Spleen (tissue), 7 donors: Measurements from ENCODE around the gene TXLNA.

Source experiments
- POLR2A ChIP-seq, 3 donors: fragments of 450-650 bp; IDR thresholded peaks; one replicate each; pipeline ENCODE4 v1.5.1; 2017; ENCODE audit warnings: antibody characterized with exemption in 3 of 3, mild to moderate bottlenecking in 1 of 3
- POLR2AphosphoS5 ChIP-seq, 3 donors: sonication (generic); formaldehyde crosslinking; IDR thresholded peaks; one replicate each; pipeline ENCODE4 v1.5.1; 2017; ENCODE audit warnings: antibody characterized with exemption in 3 of 3
- TF ChIP-seq, protein P1 (sequence below), 11 experiments: fragments of 200-600 bp in 7 of 11; fragments of 450-650 bp in 4 of 11; sonication (generic) in 4 of 11; IDR thresholded peaks in 8 of 11; conservative IDR thresholded peaks in 3 of 11; 1 replicate in 7 of 11; 2 replicates in 4 of 11; pipeline versions ENCODE4 v1.4.0 to v1.8.0; 2016 to 2021; ENCODE audit warnings: antibody characterized with exemption in 11 of 11, inconsistent platforms in 4 of 11, mild to moderate bottlenecking in 1 of 11
- donor health status: DM: no; HTN: no; CAD: no; lungs with moderate emphysema.
- donor health status: DM: no; HTN: no; CAD: no.
- donor health status: DM: no; HTN: no; CAD: no.

DNA sequence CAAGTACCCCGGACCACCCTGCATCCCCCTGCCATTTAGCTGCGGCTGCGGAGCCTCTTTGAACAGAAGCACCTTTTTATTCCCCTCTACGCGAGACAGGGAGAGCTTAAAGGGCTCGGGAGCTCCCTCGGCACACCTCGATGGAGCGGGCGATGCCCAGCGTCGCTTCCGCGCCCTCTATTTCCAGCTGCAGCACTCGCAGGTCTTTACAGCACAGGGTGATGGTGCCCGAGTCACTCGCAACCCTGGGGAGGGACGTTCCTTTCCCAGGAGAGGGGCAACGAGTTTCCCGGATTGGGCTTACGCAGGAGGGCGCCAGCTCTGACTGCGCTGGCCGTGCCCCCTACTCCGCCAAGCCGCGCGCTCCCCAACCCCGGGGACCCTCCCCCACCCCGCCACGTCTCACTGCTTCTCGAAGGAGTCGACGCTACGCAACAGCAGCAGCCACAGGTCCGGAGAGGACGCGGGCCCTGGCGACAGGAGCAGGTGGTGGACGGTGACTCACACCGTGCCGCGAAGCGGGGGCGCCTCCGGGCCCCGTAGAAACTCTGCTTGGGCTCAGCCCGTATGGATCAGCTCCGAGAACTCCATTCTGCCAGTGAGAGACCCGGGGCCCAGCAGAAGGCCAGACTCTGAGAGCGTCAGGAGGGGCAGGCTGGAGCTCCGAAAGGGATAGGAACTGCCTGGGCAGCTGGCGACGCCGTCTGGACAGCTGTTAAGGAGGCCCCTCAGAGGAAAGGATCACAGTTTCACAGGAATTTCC is 61.7 kb downstream of the TXLNA start:
- TF ChIP-seq, protein P1, sequence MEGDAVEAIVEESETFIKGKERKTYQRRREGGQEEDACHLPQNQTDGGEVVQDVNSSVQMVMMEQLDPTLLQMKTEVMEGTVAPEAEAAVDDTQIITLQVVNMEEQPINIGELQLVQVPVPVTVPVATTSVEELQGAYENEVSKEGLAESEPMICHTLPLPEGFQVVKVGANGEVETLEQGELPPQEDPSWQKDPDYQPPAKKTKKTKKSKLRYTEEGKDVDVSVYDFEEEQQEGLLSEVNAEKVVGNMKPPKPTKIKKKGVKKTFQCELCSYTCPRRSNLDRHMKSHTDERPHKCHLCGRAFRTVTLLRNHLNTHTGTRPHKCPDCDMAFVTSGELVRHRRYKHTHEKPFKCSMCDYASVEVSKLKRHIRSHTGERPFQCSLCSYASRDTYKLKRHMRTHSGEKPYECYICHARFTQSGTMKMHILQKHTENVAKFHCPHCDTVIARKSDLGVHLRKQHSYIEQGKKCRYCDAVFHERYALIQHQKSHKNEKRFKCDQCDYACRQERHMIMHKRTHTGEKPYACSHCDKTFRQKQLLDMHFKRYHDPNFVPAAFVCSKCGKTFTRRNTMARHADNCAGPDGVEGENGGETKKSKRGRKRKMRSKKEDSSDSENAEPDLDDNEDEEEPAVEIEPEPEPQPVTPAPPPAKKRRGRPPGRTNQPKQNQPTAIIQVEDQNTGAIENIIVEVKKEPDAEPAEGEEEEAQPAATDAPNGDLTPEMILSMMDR (IDR thresholded peaks at IDR 0.05 in 8 of 11, conservative IDR thresholded peaks at IDR 0.05 in 3 of 11) = peak in 1 of 11 experiments; percentile 1
- TF ChIP-seq POLR2A (IDR thresholded peaks at IDR 0.05) (no peak), POLR2AphosphoS5 (IDR thresholded peaks at IDR 0.05) (peak in 2 of 3 donors; percentile 44 to 49)
